Measurements from ENCODE around the gene PTPN21. TPM values are rescaled to one million over a fixed set of nuclear protein-coding genes. Genes with fewer than 3 reads are reported as not detected.

PTPN21 gene
- polyA plus RNA-seq, 2 of the 4 experiments (the other 2 are of a cell fraction): 6.5 to 8.3 TPM

- ChIA-PET CTCF (interaction anchor here (1.5 to 2.5 kb wide), 2 partner anchors 9 to 293 kb away, joined by 4 to 6 read pairs; no protein-coding TSS in a partner anchor), POLR2A (no interaction called here)
- no peak overlapping the region for H3K4me3 ChIP-seq
- ATAC-seq: no peak
- no peak for DNase-seq (ENCODE audit: low read depth in 1 of 2, low spot score in 1 of 2)
- no peak for FAIRE-seq
- no peaks in the 10 kb centered on the region for H3K4me1 ChIP-seq
- no peak for TF ChIP-seq GATA3 (IDR thresholded peaks at IDR 0.05; ENCODE audit: borderline replicate concordance)
- TF ChIP-seq SMC3 (IDR thresholded peaks at IDR 0.05): no peak
- TF ChIP-seq BHLHE40 (IDR thresholded peaks at IDR 0.05; ENCODE audit: low read depth, low read length): no peak
- no peak for TF ChIP-seq RNF2 (IDR thresholded peaks at IDR 0.05; ENCODE audit: borderline replicate concordance, low read depth)
- TF ChIP-seq, protein P1, sequence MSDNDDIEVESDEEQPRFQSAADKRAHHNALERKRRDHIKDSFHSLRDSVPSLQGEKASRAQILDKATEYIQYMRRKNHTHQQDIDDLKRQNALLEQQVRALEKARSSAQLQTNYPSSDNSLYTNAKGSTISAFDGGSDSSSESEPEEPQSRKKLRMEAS (IDR thresholded peaks at IDR 0.05): no peak
- no peak for TF ChIP-seq HOXA7 (CRISPR knock-in tag; IDR thresholded peaks at IDR 0.05)
- no peak for TF ChIP-seq POLR2A (IDR thresholded peaks at IDR 0.05; ENCODE audit: low read length)
- TF ChIP-seq EP300 (IDR thresholded peaks at IDR 0.05): no peak
- TF ChIP-seq, protein P2, sequence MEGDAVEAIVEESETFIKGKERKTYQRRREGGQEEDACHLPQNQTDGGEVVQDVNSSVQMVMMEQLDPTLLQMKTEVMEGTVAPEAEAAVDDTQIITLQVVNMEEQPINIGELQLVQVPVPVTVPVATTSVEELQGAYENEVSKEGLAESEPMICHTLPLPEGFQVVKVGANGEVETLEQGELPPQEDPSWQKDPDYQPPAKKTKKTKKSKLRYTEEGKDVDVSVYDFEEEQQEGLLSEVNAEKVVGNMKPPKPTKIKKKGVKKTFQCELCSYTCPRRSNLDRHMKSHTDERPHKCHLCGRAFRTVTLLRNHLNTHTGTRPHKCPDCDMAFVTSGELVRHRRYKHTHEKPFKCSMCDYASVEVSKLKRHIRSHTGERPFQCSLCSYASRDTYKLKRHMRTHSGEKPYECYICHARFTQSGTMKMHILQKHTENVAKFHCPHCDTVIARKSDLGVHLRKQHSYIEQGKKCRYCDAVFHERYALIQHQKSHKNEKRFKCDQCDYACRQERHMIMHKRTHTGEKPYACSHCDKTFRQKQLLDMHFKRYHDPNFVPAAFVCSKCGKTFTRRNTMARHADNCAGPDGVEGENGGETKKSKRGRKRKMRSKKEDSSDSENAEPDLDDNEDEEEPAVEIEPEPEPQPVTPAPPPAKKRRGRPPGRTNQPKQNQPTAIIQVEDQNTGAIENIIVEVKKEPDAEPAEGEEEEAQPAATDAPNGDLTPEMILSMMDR (IDR thresholded peaks at IDR 0.05): no peak
- no peak for TF ChIP-seq PHF8 (IDR thresholded peaks at IDR 0.05; ENCODE audit: borderline replicate concordance, low read depth)
- no peak for TF ChIP-seq RCOR1 (IDR thresholded peaks at IDR 0.05; ENCODE audit: low read depth, low read length)
- TF ChIP-seq KDM5A (IDR thresholded peaks at IDR 0.05): no peak
- no peak for TF ChIP-seq CHD2 (IDR thresholded peaks at IDR 0.05; ENCODE audit: low read length, partially characterized antibody)
- TF ChIP-seq CHD4 (IDR thresholded peaks at IDR 0.05; ENCODE audit: borderline replicate concordance): no peak
- no peak for TF ChIP-seq POLR2AphosphoS2 (conservative IDR thresholded peaks at IDR 0.05; ENCODE audit: low read length)
- no peak overlapping the region for H3K27ac ChIP-seq
- no peaks in the 10 kb centered on the region for H3K9me3 ChIP-seq
- no peak overlapping the region for H3K4me2 ChIP-seq
- WGBS (ENCODE audit: missing lambda C conversion rate): 85% methylated on average over 3 of the region's 3 CpGs
Measured at GRCh38 chr14:88482524-88482923, 72.3 kb downstream of the PTPN21 start.

DNA sequence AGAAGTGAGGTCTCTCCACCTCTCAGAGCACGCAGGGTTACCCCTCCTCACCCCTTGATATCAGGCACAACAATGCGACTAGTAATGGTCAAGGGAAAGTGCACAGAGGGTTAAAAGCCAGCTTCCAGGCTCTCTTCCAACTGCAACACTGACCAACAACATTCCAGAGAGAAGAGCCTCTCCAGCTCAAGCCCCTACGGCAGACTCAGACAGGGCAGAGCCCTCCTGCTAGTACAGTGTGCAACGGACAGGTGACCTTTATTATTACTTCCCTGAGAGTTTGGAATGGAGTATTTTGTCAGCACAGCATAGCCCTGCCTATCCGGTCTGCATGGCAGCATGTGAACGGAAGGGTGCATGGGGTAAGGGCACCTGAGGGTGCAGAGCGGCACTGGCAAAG, 73.0 kb downstream of the PTPN21 start:
- WGBS (ENCODE audit: missing lambda C conversion rate): 91% methylated on average over 7 of the region's 7 CpGs

More for the DNA sequence above, 73.0 kb downstream of the PTPN21 start:
- DNase-seq (ENCODE audit: low read depth in 1 of 2, low spot score in 1 of 2) (no peak), FAIRE-seq (no peak), ATAC-seq (no peak)
- Histone ChIP-seq H3K4me2 (no peak overlapping the region), H3K9me3 (no peaks in the 10 kb centered on the region), H3K4me3 (no peak overlapping the region), H3K4me1 (no peaks in the 10 kb centered on the region), H3K27ac (no peak overlapping the region)
- ChIA-PET POLR2A (no interaction called here), CTCF (interaction anchor here (1.5 to 2.5 kb wide), 2 partner anchors 10 to 293 kb away, joined by 4 to 6 read pairs; no protein-coding TSS in a partner anchor)
- no peak for TF ChIP-seq HOXB13 (CRISPR knock-in tag; IDR thresholded peaks at IDR 0.05; ENCODE audit: low read depth)
- no peak for TF ChIP-seq ZNF302 (CRISPR knock-in tag; IDR thresholded peaks at IDR 0.05)
- TF ChIP-seq, protein P1 (IDR thresholded peaks at IDR 0.05): no peak
- no peak for TF ChIP-seq RNF2 (IDR thresholded peaks at IDR 0.05; ENCODE audit: borderline replicate concordance, low read depth)
- no peak for TF ChIP-seq JUNB (IDR thresholded peaks at IDR 0.05)
- no peak for TF ChIP-seq RARB (CRISPR knock-in tag; IDR thresholded peaks at IDR 0.05)
- TF ChIP-seq, protein P3, sequence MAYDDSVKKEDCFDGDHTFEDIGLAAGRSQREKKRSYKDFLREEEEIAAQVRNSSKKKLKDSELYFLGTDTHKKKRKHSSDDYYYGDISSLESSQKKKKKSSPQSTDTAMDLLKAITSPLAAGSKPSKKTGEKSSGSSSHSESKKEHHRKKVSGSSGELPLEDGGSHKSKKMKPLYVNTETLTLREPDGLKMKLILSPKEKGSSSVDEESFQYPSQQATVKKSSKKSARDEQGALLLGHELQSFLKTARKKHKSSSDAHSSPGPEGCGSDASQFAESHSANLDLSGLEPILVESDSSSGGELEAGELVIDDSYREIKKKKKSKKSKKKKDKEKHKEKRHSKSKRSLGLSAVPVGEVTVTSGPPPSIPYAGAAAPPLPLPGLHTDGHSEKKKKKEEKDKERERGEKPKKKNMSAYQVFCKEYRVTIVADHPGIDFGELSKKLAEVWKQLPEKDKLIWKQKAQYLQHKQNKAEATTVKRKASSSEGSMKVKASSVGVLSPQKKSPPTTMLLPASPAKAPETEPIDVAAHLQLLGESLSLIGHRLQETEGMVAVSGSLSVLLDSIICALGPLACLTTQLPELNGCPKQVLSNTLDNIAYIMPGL (CRISPR knock-in tag; IDR thresholded peaks at IDR 0.05; ENCODE audit: borderline replicate concordance): no peak
- no peak for TF ChIP-seq TP53 (CRISPR knock-in tag; IDR thresholded peaks at IDR 0.05)
- no peak for TF ChIP-seq NR3C1 (IDR thresholded peaks at IDR 0.05)
- TF ChIP-seq CEBPB (IDR thresholded peaks at IDR 0.05): no peak
- TF ChIP-seq ZFP36 (IDR thresholded peaks at IDR 0.05; ENCODE audit: borderline replicate concordance, partially characterized antibody): no peak
- no peak for TF ChIP-seq TFCP2L1 (CRISPR knock-in tag; IDR thresholded peaks at IDR 0.05)
- TF ChIP-seq PBX3 (IDR thresholded peaks at IDR 0.05): no peak
- TF ChIP-seq RCOR1 (IDR thresholded peaks at IDR 0.05; ENCODE audit: low read depth, low read length): no peak
- TF ChIP-seq CBX8 (IDR thresholded peaks at IDR 0.05): no peak
- no peak for TF ChIP-seq HEYL (CRISPR knock-in tag; IDR thresholded peaks at IDR 0.05)
- TF ChIP-seq RFX5 (IDR thresholded peaks at IDR 0.05): no peak
